HG03520 (cell line): ENCODE measurements around the gene ZNHIT2.
A peak's percentile ranks its signal among the peaks of the same experiment; 100 is the strongest.

ENCODE experiments used
- ATAC-seq: cut with Tn5 transposase; IDR thresholded peaks from one replicate; pipeline ENCODE4 v1.9.1; 2021; ENCODE audit warnings: mild to moderate bottlenecking, moderate library complexity; ENCODE audit not compliant: unreplicated experiment

ZNHIT2 gene

DNA sequence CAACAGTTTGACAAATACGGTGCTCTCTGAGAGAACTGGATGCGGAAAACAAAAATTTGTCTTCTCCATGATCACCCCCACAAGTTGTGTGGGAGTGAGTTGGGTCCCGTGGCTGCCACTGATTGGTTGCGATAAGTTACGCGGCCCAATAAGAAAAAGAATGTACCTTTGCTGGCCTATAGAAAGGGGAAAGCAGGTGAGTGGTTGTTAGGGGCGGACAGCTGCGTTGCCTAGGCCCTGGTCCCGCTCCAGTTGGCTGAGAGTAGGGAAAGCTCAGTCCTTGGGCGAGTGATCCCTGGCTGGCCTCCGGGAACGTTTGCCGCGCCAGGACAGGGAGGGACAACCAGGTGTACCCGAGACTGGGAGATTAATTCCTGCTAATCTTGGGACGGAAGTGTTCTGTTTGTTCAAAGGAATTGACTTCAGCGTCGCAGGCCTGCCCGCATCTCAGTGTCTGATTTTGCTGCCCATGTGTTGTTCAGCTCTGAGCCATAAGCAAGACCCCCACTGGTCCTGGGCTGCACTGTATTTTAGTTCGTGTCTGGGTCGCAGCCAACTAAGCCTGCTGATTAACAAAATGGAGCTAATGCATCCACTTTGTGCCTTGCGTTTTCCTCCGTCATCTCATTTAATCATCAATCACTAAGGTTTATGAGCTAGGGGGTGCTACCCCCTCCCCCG lies 17.6 kb upstream of the ZNHIT2 start:
- ATAC-seq = peak; percentile 47

DNA sequence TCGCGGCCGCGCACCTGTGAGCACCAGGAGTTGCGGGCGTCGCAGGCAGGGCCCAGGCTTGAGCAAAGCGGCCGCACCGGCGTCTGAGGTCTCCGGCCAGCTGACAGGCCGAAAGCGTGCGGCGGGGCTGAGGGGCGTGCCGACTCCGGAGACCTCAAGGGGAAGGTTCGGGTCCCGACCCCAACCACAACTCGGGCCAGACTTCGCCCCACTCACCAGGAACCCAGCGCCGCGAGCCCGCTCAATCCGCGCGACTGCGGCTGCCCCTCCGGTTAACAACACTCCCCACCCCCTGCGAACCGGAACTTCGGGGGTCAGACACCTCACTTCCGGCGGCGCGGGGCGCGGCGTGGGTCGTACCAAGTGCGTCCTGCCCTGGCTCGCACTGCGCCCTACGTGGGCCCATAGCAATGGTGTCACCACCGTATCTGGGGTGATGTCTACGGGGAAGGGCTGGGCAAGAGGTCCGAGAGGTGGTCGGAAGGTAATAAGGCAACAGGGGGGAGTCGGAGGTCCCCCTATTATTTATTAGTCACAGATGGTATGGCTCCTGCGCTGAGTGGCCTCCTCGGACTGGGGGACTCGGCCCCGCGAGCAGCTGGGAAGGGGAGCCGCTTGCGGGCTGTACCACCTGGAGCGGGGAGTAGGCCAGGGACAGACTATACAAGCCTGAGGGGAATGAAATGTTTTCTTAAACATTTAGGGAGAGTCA lies 16.9 kb upstream of the ZNHIT2 start, which contains the start of gene SYVN1:
TSS of gene SYVN1 (minus strand) at position 280 of the 712 bp plus-strand sequence. CDS start 918 bp downstream, outside the sequence.
- ATAC-seq = peak; percentile 59

DNA sequence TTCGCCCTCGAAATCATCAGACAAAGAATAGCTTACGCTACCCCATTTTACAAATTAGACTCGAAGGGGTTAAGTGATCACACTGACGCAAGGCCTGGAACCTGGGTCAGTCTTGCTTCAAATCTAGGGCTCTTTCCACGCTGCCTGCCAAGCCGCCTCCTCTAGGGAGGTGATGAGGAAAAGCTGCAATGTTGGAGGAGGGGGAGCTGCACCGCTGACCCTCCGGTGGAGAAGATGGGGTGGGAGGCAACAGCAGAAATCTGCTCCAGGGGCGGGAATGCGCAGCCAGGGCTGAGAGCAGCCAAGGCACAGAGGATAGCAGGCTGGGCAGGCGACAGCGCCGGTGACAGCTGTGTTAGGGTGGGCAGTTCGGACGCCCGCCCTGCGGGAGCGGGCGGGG lies 16.2 kb upstream of the ZNHIT2 start:
- ATAC-seq = no peak

DNA sequence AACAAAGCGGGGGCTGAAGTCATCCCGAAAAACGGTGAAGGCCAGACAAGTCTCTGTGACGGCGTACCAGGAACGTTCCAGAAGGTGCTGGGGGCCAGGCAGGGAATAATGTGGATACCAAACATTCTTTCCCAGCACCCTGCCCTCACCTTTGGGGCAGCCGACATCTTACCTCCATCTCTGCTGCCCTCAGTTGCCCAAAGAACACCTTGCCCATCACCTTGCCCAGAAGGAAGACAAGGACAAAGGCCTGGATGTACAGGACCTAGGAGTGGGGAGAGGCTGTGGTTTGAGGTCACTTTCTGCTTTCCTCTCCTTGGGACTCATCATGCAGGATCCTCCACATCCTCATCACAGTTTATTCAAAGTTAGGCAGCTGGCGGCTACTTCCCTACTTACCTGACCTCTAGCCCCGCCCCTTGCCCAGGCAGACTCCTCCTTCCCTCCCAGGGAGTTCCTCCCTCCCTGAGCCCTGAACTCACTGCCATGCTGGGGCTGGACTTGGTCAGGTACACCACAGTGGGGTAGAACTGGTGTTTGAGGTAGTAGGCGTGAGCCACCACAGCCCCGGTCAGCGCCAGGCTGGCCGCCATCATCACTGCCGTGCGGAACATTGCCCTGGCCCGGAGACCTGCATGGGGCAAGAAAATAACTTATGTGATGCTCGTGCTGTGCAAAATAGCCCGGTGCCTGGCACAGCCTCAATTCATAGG lies 15.6 kb upstream of the ZNHIT2 start:
- ATAC-seq = no peak

DNA sequence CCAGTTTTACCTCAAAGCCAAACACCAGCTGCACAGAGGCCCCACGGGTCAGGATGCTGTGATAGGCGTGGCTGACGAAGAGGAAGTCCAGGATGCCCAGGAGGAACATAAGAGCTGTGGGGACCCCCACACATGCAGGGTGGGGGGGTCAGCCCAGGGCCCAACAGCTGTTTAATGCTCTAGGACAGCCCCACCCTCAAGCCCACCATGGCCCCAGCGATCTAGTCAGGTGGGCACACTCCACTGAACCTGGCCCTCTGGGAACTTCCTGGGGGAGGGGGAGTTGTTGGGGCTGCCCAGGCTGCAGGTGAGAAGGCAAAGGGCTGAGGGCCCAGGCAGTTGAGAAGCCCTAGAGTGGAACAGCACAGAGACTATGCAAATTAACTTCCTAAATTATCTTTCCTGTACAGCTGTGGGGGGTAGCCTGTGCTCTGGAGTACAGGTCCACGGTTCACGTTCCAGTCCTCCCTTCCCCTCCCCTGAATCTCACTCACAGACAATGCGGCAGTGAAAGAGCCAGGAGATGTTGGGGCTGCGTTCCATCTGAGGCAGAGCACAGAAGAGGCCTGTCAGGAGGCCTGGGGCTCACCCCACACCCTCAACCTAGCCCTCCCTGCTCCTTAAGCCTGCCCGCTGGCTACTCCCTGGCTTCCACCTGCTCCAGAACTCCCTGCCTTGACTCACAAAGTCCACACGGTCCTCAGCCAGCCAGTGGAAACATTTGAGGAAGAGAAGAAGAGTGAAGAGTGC lies 14.9 kb upstream of the ZNHIT2 start:
- ATAC-seq = no peak

DNA sequence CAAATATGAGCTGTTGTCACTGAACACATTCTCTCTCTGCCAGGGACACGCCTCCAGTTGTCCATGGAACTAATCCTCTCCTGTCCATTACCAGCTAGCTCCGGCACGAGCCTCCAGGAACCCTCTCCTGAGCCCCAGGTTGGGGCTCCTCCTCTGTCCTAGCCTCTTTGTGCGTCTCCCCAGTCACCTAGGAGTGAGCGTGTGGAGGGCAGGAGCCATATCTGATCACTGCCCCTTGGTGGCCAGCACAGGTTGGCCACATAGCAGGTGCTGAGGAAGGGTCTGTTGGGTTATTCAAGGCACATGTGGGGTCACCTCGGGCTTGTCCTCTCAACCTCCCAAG lies 14.4 kb upstream of the ZNHIT2 start:
- ATAC-seq = no peak

DNA sequence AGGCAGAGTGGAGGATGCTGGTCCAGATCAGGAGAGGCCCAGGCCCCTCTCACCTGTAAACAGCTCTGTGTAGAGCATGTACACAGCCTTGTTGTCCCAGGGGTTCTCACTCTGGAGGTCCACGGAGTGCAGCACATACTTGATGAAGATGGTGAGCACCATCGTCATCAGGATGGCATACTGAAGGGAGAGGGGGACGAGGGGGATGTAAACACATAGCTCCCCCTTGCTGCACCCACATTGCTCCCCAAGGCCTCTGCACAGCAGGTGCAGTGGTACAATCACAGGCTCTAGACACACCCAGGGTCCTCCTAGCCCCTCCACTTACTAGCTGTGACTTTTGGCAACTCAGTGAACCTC lies 13.9 kb upstream of the ZNHIT2 start:
- ATAC-seq = no peak

DNA sequence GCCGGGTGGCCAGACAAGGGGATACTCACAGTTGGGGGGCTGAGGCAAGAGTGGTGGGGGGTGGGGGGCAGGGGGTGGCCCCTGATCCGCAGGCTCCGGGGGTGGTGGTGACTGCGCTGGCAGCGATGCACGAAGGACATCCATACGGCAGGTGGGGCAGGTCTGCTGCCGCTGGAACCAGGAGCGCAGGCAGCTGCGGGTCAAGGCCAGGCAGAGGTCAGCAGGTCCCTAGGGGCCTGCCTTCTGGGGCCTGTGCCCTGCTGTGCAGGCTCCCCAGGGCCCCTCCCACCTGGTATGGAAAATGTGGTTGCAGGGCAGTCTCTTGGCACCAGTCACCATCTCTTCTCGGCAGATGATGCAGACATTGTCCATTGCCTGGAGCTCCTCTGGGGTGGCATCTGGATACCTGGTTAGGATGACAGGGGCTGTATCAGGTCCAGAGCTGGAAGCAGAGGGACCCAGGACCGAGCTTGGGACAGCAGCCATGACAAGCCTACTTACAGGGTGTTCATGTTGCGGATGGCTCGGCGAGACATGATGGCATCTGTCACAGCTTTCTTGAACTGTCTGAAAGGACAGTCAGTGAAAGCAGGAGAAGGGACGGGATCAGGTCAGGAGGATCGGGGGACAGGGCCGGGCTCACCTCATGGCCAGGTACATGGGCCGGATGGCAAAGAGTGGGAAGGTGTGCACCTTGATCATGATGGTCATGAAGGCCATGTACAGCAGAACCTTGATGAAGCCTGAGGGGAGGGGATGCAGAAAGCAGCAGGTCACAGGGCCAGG lies 13.3 kb upstream of the ZNHIT2 start:
- no peak for ATAC-seq

DNA sequence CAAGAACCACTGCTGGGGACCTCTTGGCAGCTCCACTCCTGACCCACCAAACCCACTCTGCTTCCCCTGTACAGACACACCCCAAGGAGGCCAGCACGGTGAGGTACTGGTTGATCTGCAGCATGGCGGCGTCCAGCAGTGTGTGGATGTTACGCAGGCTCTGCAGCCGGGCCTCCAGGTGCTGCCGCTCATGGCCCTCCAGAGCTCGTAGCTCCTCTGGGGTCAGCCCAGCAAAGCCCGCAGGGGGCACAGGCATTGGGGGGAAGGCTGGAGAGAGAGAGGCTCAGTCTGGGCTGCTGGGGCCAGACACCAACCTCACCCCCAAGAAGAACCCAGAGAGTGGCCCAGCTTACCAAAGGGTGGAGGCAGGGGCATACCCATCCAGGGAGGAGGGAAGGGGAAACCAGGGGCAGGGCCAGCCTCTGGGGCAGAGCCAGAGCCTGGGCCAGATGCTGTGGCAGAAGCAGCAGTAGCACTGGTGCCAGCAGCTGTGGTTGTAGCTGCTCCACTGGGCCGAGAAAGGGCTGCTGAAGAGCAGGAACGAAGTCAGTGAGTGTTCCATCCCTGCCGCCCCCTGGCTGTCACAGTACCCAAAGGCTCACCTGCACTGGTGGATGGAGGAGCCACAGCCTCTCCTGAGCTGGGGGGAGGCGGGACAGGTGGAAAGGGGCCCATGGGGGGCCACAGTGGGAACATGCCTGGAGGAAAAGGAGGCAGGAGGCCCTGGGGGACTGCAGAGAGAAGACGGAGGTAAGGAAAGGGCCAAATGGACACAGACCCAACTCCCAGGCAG lies 12.3 kb upstream of the ZNHIT2 start:
- ATAC-seq = no peak

DNA sequence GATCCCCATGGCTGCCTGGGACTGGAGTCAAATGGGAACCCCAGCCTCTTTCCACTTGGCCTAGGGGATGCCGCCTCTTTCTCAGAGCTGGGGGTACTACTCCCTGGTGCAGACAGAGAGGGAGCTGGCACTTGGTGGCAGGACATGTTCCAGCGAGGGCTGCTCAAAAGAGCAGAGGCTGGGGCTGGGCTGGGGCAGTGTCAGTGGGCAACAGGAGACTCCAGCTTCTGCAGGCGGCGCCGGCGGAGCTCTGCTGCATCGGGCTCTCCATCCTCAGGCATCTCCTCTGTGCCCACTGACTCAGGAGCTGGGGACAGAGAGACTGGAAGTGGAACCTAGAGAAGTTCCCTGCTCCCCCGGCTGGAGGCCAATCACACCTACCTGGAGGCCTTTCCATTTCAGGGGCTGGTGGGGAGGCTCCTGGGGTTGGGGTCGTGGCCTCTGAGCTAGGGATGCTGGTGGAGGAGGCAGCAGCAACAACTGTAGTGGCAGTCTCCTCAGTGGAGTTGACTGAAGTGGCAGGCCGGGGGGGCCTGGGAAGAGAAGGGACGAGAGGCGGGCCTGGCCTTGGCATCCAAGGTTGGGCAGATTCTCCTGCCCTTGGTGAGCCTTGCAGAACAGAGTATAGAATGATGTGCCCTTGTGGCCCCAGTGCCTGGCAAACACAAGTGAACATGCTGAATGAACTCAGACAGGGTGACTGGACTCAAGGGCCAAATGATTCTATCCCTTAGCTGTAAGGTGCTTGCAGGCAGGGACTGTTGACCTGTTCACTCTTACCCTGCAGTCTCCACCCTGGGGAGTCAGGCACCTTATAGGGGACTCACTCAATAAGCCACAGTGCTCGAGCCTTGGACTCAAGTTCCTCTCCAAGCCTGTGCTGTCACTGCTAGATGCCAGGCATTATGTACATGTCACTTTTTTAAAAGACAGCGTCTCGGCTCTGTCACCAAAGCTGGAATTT lies 11.0 kb upstream of the ZNHIT2 start:
- no peak for ATAC-seq

DNA sequence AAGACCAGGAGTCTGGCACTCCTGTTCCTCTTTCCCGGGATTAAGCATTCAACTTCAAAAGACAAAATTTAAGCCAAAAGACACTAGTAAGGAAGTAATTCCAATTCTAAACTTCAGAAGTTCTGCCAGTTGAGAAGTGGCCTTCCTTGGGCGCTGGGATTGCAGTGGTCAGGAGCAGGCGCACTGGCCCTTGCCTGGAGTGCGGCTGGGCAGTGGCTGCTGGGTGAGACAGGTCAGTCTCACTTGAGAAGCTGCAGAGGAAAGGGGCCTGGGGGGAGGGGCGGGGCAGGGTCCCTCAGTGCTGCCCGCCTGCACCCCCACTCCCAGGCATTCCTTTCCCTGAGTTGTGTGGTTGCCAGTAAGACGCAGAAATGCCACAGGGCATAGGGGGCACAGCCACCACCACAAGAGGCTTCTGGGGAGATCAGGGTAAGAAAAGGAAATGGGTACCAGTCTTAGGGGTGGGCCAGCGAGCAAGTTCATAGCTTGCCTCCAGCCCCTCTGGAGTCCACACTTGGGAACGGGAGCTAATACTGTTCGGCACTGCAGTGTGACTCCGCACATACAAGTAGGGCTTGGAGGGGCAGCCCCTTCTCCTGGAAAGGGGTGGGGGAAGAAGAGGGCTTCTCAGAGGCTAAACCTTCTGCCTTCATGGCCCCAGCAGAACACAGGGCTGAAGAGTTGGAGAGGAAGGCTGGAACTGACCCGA lies 10.1 kb upstream of the ZNHIT2 start:
- no peak for ATAC-seq

DNA sequence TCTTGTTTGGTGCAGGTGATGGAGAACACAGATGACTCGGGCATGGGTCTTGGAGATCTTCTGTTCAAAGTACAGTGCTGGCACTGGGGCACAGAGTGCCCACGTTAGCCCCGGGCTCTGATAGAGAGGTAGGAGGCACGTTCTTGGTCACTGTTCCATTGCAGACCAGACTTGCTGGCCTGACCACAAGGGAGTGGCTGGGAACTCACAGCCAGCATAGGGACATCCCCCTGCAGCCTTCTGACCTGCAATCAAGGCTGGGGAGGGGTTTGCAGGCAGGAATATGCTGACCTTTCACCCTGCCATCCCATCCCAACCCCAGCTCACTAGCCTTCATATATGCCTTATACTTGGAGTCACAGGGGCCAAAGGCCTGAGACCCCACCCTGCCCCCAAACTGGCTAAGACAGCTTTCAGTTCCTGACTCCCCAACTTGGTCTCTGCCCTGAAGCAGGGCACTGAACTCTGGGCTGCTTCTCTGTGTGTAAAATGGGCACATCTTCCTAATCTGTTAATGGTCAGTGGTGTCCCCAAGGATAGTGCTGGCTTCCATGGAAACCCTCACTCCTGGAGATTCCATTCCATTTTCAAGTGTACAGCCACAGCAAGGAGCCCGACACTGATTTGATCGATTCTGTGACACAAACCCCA lies 9.2 kb upstream of the ZNHIT2 start:
- no peak for ATAC-seq

DNA sequence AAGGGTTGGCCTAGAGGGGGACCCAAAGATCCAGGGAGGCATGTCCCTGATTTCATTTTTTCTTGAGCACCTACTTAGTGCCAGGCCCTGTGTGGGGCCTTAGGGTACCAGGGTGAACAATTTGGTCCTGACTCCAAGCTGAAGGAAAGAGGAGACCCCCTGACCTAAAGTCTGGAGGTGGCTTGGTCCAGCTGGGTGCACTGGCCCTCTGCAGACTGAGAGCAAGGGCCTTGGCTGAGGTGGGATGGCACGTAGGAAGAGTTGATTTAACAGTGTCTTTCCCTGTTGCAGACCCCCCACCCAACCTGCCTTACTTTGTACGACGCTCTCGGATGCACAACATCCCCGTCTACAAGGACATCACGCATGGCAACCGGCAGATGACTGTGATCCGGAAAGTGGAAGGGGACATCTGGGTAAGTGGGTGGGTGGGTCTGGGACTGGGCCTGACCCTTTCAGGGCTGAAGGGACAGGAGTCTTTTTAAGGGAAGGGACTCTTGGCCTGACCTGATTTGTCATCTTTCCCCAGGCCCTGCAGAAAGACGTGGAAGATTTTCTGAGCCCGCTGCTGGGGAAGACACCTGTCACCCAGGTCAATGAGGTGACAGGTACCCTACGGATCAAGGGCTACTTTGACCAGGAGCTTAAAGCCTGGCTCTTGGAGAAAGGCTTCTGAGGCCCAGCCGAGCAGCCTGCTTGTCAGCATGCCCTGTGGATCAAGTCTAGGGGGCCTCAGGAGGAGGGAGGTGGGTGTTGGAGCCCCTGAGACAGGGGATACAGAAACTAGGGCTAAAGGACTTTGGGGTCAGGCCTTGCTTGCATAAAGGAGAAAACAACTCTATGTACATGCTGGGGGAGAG lies 7.9 kb upstream of the ZNHIT2 start:
- no peak for ATAC-seq

DNA sequence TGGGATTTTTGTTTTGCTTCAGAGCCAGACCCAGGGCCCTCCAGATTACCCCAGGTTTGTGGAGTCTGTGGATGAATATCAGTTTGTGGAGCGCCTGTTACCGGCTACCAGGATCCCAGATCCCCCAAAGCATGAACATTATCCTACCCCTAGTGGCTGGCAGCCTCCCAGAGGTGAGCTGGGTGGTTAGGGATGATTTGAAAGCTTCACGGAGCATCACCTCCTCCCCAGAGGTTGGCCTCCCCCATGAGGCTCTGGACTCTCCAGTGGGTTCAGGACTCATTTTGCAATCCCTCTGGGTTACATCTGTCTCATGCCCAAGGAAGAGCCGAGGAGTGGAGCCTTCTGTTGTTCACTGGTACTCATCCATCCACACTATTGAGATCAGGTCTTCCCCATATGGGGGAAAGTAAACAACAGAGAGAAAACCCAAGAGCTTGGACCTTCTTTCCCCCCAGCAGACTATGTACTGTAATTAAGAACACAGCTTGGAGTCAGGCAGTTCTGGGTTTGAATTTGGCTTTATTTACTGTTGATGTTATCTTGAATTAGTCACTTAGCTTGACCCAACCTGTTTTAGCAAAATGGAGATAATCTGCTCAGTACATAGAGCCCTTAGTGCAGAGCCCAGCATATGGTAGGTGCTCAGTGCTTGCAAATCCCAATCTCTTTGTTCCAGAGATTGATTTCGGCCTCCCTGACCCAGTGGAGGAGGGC lies 7.1 kb upstream of the ZNHIT2 start:
- no peak for ATAC-seq

DNA sequence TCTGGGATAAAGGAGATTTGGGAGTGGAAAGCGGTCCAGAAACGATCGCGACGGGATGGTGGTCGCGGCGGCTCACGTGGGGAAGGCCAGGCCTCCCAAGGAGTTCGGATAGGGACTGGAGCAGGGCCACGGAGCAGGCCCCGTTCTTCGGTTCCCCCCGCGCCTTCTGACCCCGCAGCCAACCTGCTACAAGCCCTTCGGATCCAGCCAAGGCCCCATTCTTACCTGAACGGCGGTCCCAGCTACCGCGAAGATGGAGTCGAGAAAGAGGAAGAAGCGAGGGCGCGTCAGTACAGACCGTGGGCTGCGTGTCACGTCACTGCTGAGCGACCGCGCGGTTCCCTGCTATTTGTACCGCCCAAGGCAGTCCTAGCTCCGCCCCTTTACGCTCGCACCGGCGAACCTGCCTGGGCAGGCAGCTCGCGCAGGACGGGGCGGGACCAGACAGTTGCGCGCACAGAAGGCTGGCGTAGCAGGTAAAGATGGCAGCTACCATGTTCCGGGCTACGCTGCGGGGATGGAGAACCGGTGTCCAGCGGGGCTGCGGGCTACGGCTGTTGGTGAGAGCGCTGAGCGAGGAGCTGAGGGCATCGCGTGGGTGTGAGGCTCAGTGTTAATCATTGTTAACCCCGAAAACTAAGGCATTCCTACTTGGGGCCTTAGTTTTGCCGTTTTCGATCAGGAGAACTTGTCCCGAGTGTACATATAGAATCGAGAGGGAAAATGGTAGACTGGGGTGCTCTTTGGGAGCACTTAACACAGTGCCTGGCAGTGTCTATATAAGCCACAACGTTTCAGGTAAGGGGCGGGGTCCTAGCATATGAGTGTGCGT lies 4.6 kb upstream of the ZNHIT2 start, which contains the start of the genes FAU and MRPL49:
TSS of gene FAU (minus strand) at position 270 of the 832 bp plus-strand sequence. CDS start 321 bp downstream, outside the sequence.
TSS of gene MRPL49 (plus strand) at position 457 of the 832 bp plus-strand sequence. CDS start at position 483, 26 bp downstream.
- peak; percentile 64 for ATAC-seq
